H9 (cell line): Measurements from ENCODE around the gene FAM120A. TPM values are rescaled to one million over a fixed set of nuclear protein-coding genes. Genes with fewer than 3 reads are reported as not detected.

Source experiments
- DNase-seq: peaks from one replicate; pipeline ENCODE4 v3.0.0-alpha.2; 2017
- H2AFZ ChIP-seq: one replicate; pipeline ENCODE4 v1.6.1; 2013; ENCODE audit warnings: mild to moderate bottlenecking, low read length, control low read depth, moderate library complexity
- H2AK5ac ChIP-seq: 2 replicates; pipeline ENCODE4 v1.6.1; 2013; ENCODE audit warnings: low read length, control low read depth, mixed read lengths; ENCODE audit not compliant: insufficient read length
- H2BK120ac ChIP-seq: one replicate; pipeline ENCODE4 v1.6.1; 2013; ENCODE audit warnings: low read depth, mild to moderate bottlenecking, low read length, control low read depth, inconsistent platforms; ENCODE audit not compliant: poor library complexity, severe bottlenecking
- H2BK12ac ChIP-seq: 2 replicates; pipeline ENCODE4 v1.6.1; 2013; ENCODE audit warnings: low read length, control low read depth, mixed read lengths, low read depth; ENCODE audit not compliant: insufficient read length
- H2BK15ac ChIP-seq: 2 replicates; pipeline ENCODE4 v1.6.1; 2013; ENCODE audit warnings: low read depth, low read length, control low read depth
- H2BK20ac ChIP-seq: one replicate; pipeline ENCODE4 v1.6.1; 2013; ENCODE audit warnings: low read depth, mild to moderate bottlenecking, low read length, control low read depth, inconsistent platforms; ENCODE audit not compliant: poor library complexity, severe bottlenecking
- H2BK5ac ChIP-seq: 2 replicates; pipeline ENCODE4 v1.6.1; 2013; ENCODE audit warnings: low read length, control low read depth, mixed read lengths; ENCODE audit not compliant: insufficient read length
- H3K14ac ChIP-seq: 2 replicates; pipeline ENCODE4 v1.6.1; 2013; ENCODE audit warnings: low read length, control low read depth; ENCODE audit not compliant: insufficient read depth
- H3K18ac ChIP-seq: 2 replicates; pipeline ENCODE4 v1.6.1; 2013; ENCODE audit warnings: low read depth, mild to moderate bottlenecking, mixed read lengths, low read length, control low read depth; ENCODE audit not compliant: insufficient read length
- H3K23ac ChIP-seq: 2 replicates; pipeline ENCODE4 v1.6.1; 2013; ENCODE audit warnings: low read length, control low read depth, mixed read lengths, low read depth; ENCODE audit not compliant: insufficient read length
- H3K23me2 ChIP-seq: 2 replicates; pipeline ENCODE4 v1.6.1; 2013; ENCODE audit warnings: low read depth, mild to moderate bottlenecking, mixed read lengths, low read length, control low read depth; ENCODE audit not compliant: insufficient read length, poor library complexity, severe bottlenecking
- H3K27ac ChIP-seq: 2 replicates; pipeline ENCODE4 v1.5.1; 2013; ENCODE audit warnings: low read length, control low read depth, mixed read lengths, low read depth; ENCODE audit not compliant: insufficient read length
- H3K27me3 ChIP-seq: 2 replicates; pipeline ENCODE4 v1.6.1; 2013; ENCODE audit warnings: low read length, control low read depth, inconsistent platforms; ENCODE audit not compliant: insufficient read depth
- H3K4ac ChIP-seq: 2 replicates; pipeline ENCODE4 v1.6.1; 2013; ENCODE audit warnings: low read depth, mild to moderate bottlenecking, control low read depth, inconsistent platforms, low read length, moderate library complexity
- H3K4me1 ChIP-seq: 2 replicates; pipeline ENCODE4 v1.6.1; 2013; ENCODE audit warnings: low read length, control low read depth, inconsistent platforms; ENCODE audit not compliant: insufficient read depth
- H3K4me2 ChIP-seq: 2 replicates; pipeline ENCODE4 v1.6.1; 2013; ENCODE audit warnings: low read length, control low read depth, mixed read lengths; ENCODE audit not compliant: insufficient read length, insufficient read depth
- H3K56ac ChIP-seq: 2 replicates; pipeline ENCODE4 v1.6.1; 2013; ENCODE audit warnings: low read depth, mild to moderate bottlenecking, mixed read lengths, low read length, control low read depth; ENCODE audit not compliant: insufficient read length
- H3K79me1 ChIP-seq: 2 replicates; pipeline ENCODE4 v1.6.1; 2013; ENCODE audit warnings: low read depth, mild to moderate bottlenecking, moderate library complexity, low read length, control low read depth, inconsistent platforms; ENCODE audit not compliant: insufficient read depth, poor library complexity, severe bottlenecking
- H3K79me2 ChIP-seq: 2 replicates; pipeline ENCODE4 v1.6.1; 2013; ENCODE audit warnings: low read length, control low read depth, inconsistent platforms; ENCODE audit not compliant: insufficient read depth
- H3K9ac ChIP-seq: 2 replicates; pipeline ENCODE4 v1.6.1; 2013; ENCODE audit warnings: low read length, control low read depth, mixed read lengths; ENCODE audit not compliant: insufficient read length; ENCODE audit errors: extremely low read depth
- H3K9me3 ChIP-seq: one replicate; pipeline ENCODE4 v1.6.1; 2013; ENCODE audit warnings: low read depth, low read length, inconsistent platforms; ENCODE audit not compliant: control insufficient read depth
- H3T11ph ChIP-seq: one replicate; pipeline ENCODE4 v1.6.1; 2013; ENCODE audit warnings: mild to moderate bottlenecking, low read length, control low read depth, inconsistent platforms
- H4K20me1 ChIP-seq: one replicate; pipeline ENCODE4 v1.6.1; 2013; ENCODE audit not compliant: control insufficient read depth, insufficient read length, insufficient read depth
- H4K5ac ChIP-seq: 2 replicates; pipeline ENCODE4 v1.6.1; 2013; ENCODE audit warnings: low read depth, mild to moderate bottlenecking, mixed read lengths, low read length, control low read depth; ENCODE audit not compliant: insufficient read length
- H4K8ac ChIP-seq: replicated peaks from 2 replicates; pipeline ENCODE4 v1.6.1; 2013; ENCODE audit warnings: low read length, control low read depth, mixed read lengths, low read depth; ENCODE audit not compliant: insufficient read length
- H4K91ac ChIP-seq: 2 replicates; pipeline ENCODE4 v1.6.1; 2013; ENCODE audit warnings: low read depth, mild to moderate bottlenecking, moderate library complexity, mixed read lengths, low read length, control low read depth; ENCODE audit not compliant: insufficient read length
- H3K27ac Mint-ChIP-seq, 3 experiments: 2 replicates in 2 of 3; 3 replicates in 1 of 3; pipeline ENCODE4 v1.8.0; 2020 to 2021; ENCODE audit warnings: mixed read lengths in 3 of 3, mild to moderate bottlenecking in 1 of 3, moderate library complexity in 1 of 3
- H3K27me3 Mint-ChIP-seq: 2 replicates; pipeline ENCODE4 v1.8.0; 2021; ENCODE audit warnings: low read depth, mild to moderate bottlenecking, moderate library complexity, mixed read lengths
- H3K36me3 Mint-ChIP-seq, 3 experiments: 2 replicates in 2 of 3; 3 replicates in 1 of 3; pipeline ENCODE4 v1.8.0; 2020 to 2021; ENCODE audit warnings: low read depth in 3 of 3, mixed read lengths in 3 of 3; ENCODE audit not compliant: insufficient read depth in 1 of 3
- H3K4me1 Mint-ChIP-seq, 2 experiments: 2 replicates each; pipeline ENCODE4 v1.8.0; 2020; ENCODE audit warnings: mixed read lengths in 2 of 2
- H3K4me3 Mint-ChIP-seq, 2 experiments: 2 replicates in 1 of 2; 3 replicates in 1 of 2; pipeline ENCODE4 v1.8.0; 2020 to 2021; ENCODE audit warnings: mild to moderate bottlenecking in 2 of 2, mixed read lengths in 2 of 2, moderate library complexity in 1 of 2
- H3K9me3 Mint-ChIP-seq, 2 experiments: 2 replicates in 1 of 2; 3 replicates in 1 of 2; pipeline ENCODE4 v1.8.0; 2020; ENCODE audit warnings: mild to moderate bottlenecking in 2 of 2, mixed read lengths in 2 of 2, moderate library complexity in 1 of 2
- CTCF ChIP-seq: fragments of 200-600 bp; sonication (generic); conservative IDR thresholded peaks from 3 replicates; pipeline ENCODE4 v1.8.0; 2021; ENCODE audit warnings: antibody characterized with exemption, mild to moderate bottlenecking
- WGBS: extraction: QIAGEN DNeasy Blood & Tissue Kit; methylation state at CpG from one replicate; pipeline ENCODE4 v1.1.7; 2013; ENCODE audit warnings: missing lambda C conversion rate, low lambda C conversion rate, mixed read lengths; ENCODE audit not compliant: insufficient read length; ENCODE audit errors: extremely low coverage; 5-methylcytosine and 5-hydroxymethylcytosine counted together
- total RNA-seq: library from RNA; stranded (reverse); gene quantifications from 2 replicates; pipeline ENCODE4 v1.2.1, GENCODE V29; 2021

FAM120A gene
- total RNA-seq, 1 experiment from 2014 or later, result 57.7 TPM

DNA sequence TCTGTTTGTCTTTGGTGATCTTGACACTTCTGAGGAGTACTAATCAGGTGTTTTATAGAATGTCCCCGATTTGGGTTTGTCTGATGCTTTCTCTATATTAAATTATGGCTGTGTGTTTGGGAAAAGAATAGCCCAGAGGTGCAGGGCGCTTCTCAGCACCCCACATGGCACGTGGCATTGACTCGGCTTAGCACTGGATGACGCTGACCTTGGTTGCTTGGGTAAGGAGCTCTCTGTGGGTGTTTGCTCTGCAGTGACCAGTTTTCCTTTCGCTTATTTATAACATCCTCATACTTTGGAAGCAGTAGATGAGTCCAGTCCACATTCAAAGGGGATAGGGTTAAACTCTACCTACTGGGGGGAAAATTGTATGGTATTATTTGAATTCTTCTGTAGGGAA lies 14.4 kb downstream of the FAM120A start:
- Mint-ChIP-seq H3K27ac (peak overlapping the region in 2 of 3 experiments; percentile 5 to 58; a peak in 3 of 7 replicates), H3K4me3 (no peak overlapping the region; a peak in 1 of 5 replicates), H3K9me3 (no peaks in the 10 kb centered on the region)

More for the DNA sequence above, 14.4 kb downstream of the FAM120A start:
- Histone ChIP-seq H3T11ph (no peak overlapping the region), H3K23me2 (no peaks in the 10 kb centered on the region), H2AK5ac (no peak overlapping the region), H3K4me2 (no peak overlapping the region), H4K5ac (no peak overlapping the region), H2BK5ac (no peak overlapping the region), H3K56ac (no peak overlapping the region), H3K4ac (no peak overlapping the region), H2BK12ac (no peak overlapping the region), H3K27me3 (no peaks in the 10 kb centered on the region), H3K23ac (no peak overlapping the region), H2BK15ac (no peak overlapping the region), H3K18ac (no peak overlapping the region), H4K8ac (no peak overlapping the region), H2AFZ (no peak overlapping the region), H3K4me1 (peaks cover 21% of the 10 kb centered on the region), H3K9me3 (no peaks in the 10 kb centered on the region), H3K79me2 (peaks cover 38% of the 10 kb centered on the region), H3K79me1 (peaks cover 9% of the 10 kb centered on the region), H3K9ac (no peak overlapping the region), H4K91ac (no peak overlapping the region), H2BK20ac (no peak overlapping the region), H4K20me1 (no peaks in the 10 kb centered on the region), H3K27ac (no peak overlapping the region), H2BK120ac (no peak overlapping the region), H3K14ac (no peak overlapping the region)
- WGBS, result no CpG with 5 or more reads among the region's 6 CpGs
- no peaks in the 10 kb centered on the region for H3K27me3 Mint-ChIP-seq
- peaks cover 66 to 76% of the 10 kb centered on the region in 2 experiments for H3K4me1 Mint-ChIP-seq
- no peak for DNase-seq
- peaks cover 2 to 8% (median 2%) of the 10 kb centered on the region in 3 experiments; a peak in 4 of 7 replicates for H3K36me3 Mint-ChIP-seq
- no peak for TF ChIP-seq CTCF
